Mucosa of descending colon (tissue), 3 donors: ENCODE measurements around the gene SRL. TPM values are rescaled to one million over a fixed set of nuclear protein-coding genes. Genes with fewer than 3 reads are reported as not detected.
"Not testable (repeated sequence)": the region's sequence is repeated elsewhere in the genome, so short reads cannot be mapped to it uniquely, and the experiment has no call there.

Source experiments
- ATAC-seq: fragments of 200-7000 bp; cut with Tn5 transposase; one replicate; pipeline ENCODE4 v1.9.1; 2020; ENCODE audit warnings: mild to moderate bottlenecking, moderate library complexity
- DNase-seq, 3 donors: peaks; one replicate each; pipeline ENCODE4 v3.0.0-alpha.2; 2020
- H3K36me3 ChIP-seq: fragments of 200-600 bp; one replicate; pipeline ENCODE4 v1.8.0; 2021; ENCODE audit warnings: low read depth, mild to moderate bottlenecking
- H3K4me1 ChIP-seq: fragments of 200-600 bp; one replicate; pipeline ENCODE4 v1.8.0; 2021; ENCODE audit warnings: low read depth, mild to moderate bottlenecking
- H3K4me3 ChIP-seq: fragments of 200-600 bp; one replicate; pipeline ENCODE4 v1.8.0; 2021; ENCODE audit warnings: mild to moderate bottlenecking
- H3K9me3 ChIP-seq: fragments of 200-600 bp; one replicate; pipeline ENCODE4 v1.8.0; 2021; ENCODE audit warnings: mild to moderate bottlenecking
- CTCF ChIP-seq: fragments of 200-600 bp; IDR thresholded peaks from one replicate; pipeline ENCODE4 v1.8.0; 2022; ENCODE audit warnings: antibody characterized with exemption, mild to moderate bottlenecking
- intact Hi-C, 2 donors: fragments of 100-400 bp; cut with DNase I in 1 of 2; cut with micrococcal nuclease in 1 of 2; formaldehyde crosslinking; loops; one replicate each; pipeline versions ENCODE4 v1.11.0 to v1.11.1; 2022; cut with DNase I, micrococcal nuclease
- total RNA-seq, 3 donors: library from RNA; stranded (reverse); fragmentation: NEBNext Ultra II Directional in 2 of 3; extraction: Animal tissue kit (Norgen Biotek cat#: 25700) in 2 of 3; gene quantifications; one replicate each; pipeline versions ENCODE4 v1.2.1 to v1.2.4, GENCODE V29; 2021 to 2023
- donor health status: DM: no; HTN: no; CAD: no; lungs with moderate emphysema.
- donor health status: DM: no; HTN: no; CAD: no.
- donor health status: DM: no; HTN: yes; CAD: no.

The SRL gene
- total RNA-seq, 3 donors from 2014 or later, result 0.35 to 1.2 (median 0.41) TPM

- TF ChIP-seq CTCF, result no peak
- Histone ChIP-seq H3K9me3 (no peaks in the 10 kb centered on the region), H3K36me3 (no peaks in the 10 kb centered on the region), H3K4me1 (no peaks in the 10 kb centered on the region), H3K4me3 (no peak overlapping the region)
- ATAC-seq (no peak), DNase-seq (no peak)
- intact Hi-C loops, result no loop called here
Observed at GRCh38 chr16:4166821-4167220, 75.1 kb downstream of the SRL start.

GRCh38 chr16:4160658-4161430, 81.0 kb downstream of the SRL start:
- H3K36me3 ChIP-seq, result no peaks in the 10 kb centered on the region
- no peak for TF ChIP-seq CTCF
- ATAC-seq, result no peak

GRCh38 chr16:4159726-4160125, 82.2 kb downstream of the SRL start:
- H3K36me3 ChIP-seq, result no peaks in the 10 kb centered on the region
- ATAC-seq (no peak), DNase-seq (peak in 1 of 3 donors; percentile 21)
- H3K4me1 ChIP-seq, result no peaks in the 10 kb centered on the region
- no peak overlapping the region for H3K4me3 ChIP-seq
- H3K9me3 ChIP-seq, result no peaks in the 10 kb centered on the region
- TF ChIP-seq CTCF, result no peak
- intact Hi-C loops, result no loop called here

More at GRCh38 chr16:4160658-4161430, 81.0 kb downstream of the SRL start:
- intact Hi-C loops, result no loop called here
- DNase-seq, result no peak
- Histone ChIP-seq H3K9me3 (no peaks in the 10 kb centered on the region), H3K4me1 (no peaks in the 10 kb centered on the region), H3K4me3 (no peak overlapping the region)

GRCh38 chr16:4158143-4159093, 83.5 kb downstream of the SRL start:
- DNase-seq, result peak in 1 of 3 donors; percentile 8
- TF ChIP-seq CTCF, result no peak
- intact Hi-C loops, result no loop called here

GRCh38 chr16:4157376-4157825, 84.5 kb downstream of the SRL start:
- DNase-seq, result no peak
- ATAC-seq, result no peak
- H3K9me3 ChIP-seq, result no peaks in the 10 kb centered on the region
- H3K36me3 ChIP-seq, result no peaks in the 10 kb centered on the region
- no peak overlapping the region for H3K4me3 ChIP-seq
- intact Hi-C loops, result no loop called here
- no peaks in the 10 kb centered on the region for H3K4me1 ChIP-seq
- no peak for TF ChIP-seq CTCF

More at GRCh38 chr16:4158143-4159093, 83.5 kb downstream of the SRL start:
- no peak overlapping the region for H3K4me3 ChIP-seq
- H3K36me3 ChIP-seq, result no peaks in the 10 kb centered on the region
- no peaks in the 10 kb centered on the region for H3K4me1 ChIP-seq
- no peaks in the 10 kb centered on the region for H3K9me3 ChIP-seq
- no peak for ATAC-seq

GRCh38 chr16:4156503-4156902, 85.4 kb downstream of the SRL start:
- H3K4me1 ChIP-seq, H3K4me3 ChIP-seq, intact Hi-C loops, ATAC-seq, DNase-seq, H3K36me3 ChIP-seq, H3K9me3 ChIP-seq: not testable (repeated sequence)

- ATAC-seq, H3K9me3 ChIP-seq, DNase-seq, H3K4me1 ChIP-seq, H3K36me3 ChIP-seq, H3K4me3 ChIP-seq, intact Hi-C loops: not testable (repeated sequence)
Observed at GRCh38 chr16:4153364-4153763, 88.5 kb downstream of the SRL start.
